ENCODE results near the gene MRPL20. TPM values are rescaled to one million over a fixed set of nuclear protein-coding genes. Genes with fewer than 3 reads are reported as not detected.

Gene MRPL20
- total RNA-seq, 1 experiment from 2014 or later: 110 TPM

GRCh38 chr1:1421907-1422464 is 14.9 kb upstream of the MRPL20 start:
- H3K4me1 ChIP-seq: peaks cover 32% of the 10 kb centered on the region
- Mint-ChIP-seq H3K27me3 (ENCODE audit: insufficient read depth, unreplicated experiment) (no peaks in the 10 kb centered on the region), H3K27ac (ENCODE audit: unreplicated experiment) (peak overlapping the region; percentile 87), H3K36me3 (ENCODE audit: insufficient read depth, unreplicated experiment) (no peaks in the 10 kb centered on the region), H3K4me3 (ENCODE audit: unreplicated experiment) (no peak overlapping the region), H3K4me1 (ENCODE audit: low read depth, unreplicated experiment) (no peaks in the 10 kb centered on the region), H3K9me3 (ENCODE audit: unreplicated experiment) (no peaks in the 10 kb centered on the region)
- TF ChIP-seq CTCF (IDR thresholded peaks at IDR 0.05; ENCODE audit: insufficient read depth in 1 of 2, low read depth in 1 of 2, low read length in 1 of 2, severe bottlenecking in 1 of 2, unreplicated experiment in 1 of 2): no peak
- no peak overlapping the region for H3K4me3 ChIP-seq (ENCODE audit: low read depth, low read length)
- no peaks in the 10 kb centered on the region for H3K36me3 ChIP-seq (ENCODE audit: control insufficient read depth, insufficient read depth, low read length)
- H3K27me3 ChIP-seq (replicated peaks; ENCODE audit: control insufficient read depth, insufficient read depth, low read length): no peaks in the 10 kb centered on the region
- POLR2A ChIA-PET: no interaction called here
- CTCF ChIA-PET: no interaction called here
- no TSS peak for BruUV-seq (replicated peaks)
- H3K9me3 ChIP-seq: no peaks in the 10 kb centered on the region
- intact Hi-C loops (cut with micrococcal nuclease; ENCODE audit: unreplicated experiment): no loop called here
- DNase-seq: no peak

GRCh38 chr1:1421147-1421906 is 14.2 kb upstream of the MRPL20 start, which contains the start of gene ANKRD65:
Gene ANKRD65, minus strand, starts transcription at chr1:1421276. Its CDS starts 271 bp downstream, at chr1:1421005.
- intact Hi-C loops (cut with micrococcal nuclease; ENCODE audit: unreplicated experiment): no loop called here
- POLR2A ChIA-PET: no interaction called here
- CTCF ChIA-PET: no interaction called here
- H3K27ac Mint-ChIP-seq (ENCODE audit: unreplicated experiment): peak within 1 kb of the TSS; percentile 87
- no peak within 1 kb of the TSS for H3K4me3 ChIP-seq (ENCODE audit: low read depth, low read length)
- no peaks in the 10 kb centered on the region for H3K36me3 Mint-ChIP-seq (ENCODE audit: insufficient read depth, unreplicated experiment)
- H3K9me3 ChIP-seq: no peaks in the 10 kb centered on the region
- DNase-seq: no peak
- no peaks in the 10 kb centered on the region for H3K27me3 Mint-ChIP-seq (ENCODE audit: insufficient read depth, unreplicated experiment)
- H3K9me3 Mint-ChIP-seq (ENCODE audit: unreplicated experiment): no peaks in the 10 kb centered on the region
- peaks cover 31% of the 10 kb centered on the region for H3K4me1 ChIP-seq
- no peaks in the 10 kb centered on the region for H3K36me3 ChIP-seq (ENCODE audit: control insufficient read depth, insufficient read depth, low read length)
- no peaks in the 10 kb centered on the region for H3K4me1 Mint-ChIP-seq (ENCODE audit: low read depth, unreplicated experiment)
- H3K27me3 ChIP-seq (replicated peaks; ENCODE audit: control insufficient read depth, insufficient read depth, low read length): no peaks in the 10 kb centered on the region
- BruUV-seq (replicated peaks): no TSS peak
- peak within 1 kb of the TSS; percentile 33 for H3K4me3 Mint-ChIP-seq (ENCODE audit: unreplicated experiment)
- no peak for TF ChIP-seq CTCF (IDR thresholded peaks at IDR 0.05; ENCODE audit: insufficient read depth in 1 of 2, low read depth in 1 of 2, low read length in 1 of 2, severe bottlenecking in 1 of 2, unreplicated experiment in 1 of 2)

DNA sequence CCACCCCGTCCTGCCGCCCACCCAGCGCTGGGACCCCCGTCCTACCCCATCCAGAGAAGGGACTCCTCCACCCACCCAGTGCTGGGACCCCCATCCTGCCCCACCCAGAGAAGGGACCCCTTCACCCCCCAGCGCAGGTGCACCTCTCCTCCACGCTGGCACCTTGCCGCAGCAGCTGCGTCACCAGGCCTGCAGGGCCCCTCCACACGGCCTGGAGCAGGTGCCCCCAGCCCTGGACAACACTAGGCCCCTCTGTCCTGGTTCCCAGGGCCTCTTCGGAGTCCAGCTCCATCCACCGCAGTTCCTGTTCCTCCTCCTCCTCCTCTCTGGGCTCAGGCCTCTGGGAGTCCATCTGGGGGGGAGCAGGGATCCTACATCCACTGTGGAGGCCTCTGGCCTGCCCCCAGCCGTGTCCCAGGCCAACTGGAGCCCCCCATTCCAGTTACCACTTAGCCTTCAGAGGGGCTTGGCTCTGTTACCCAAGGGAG is 13.6 kb upstream of the MRPL20 start:
- H3K4me3 ChIP-seq (ENCODE audit: low read depth, low read length): no peak overlapping the region
- Mint-ChIP-seq H3K4me3 (ENCODE audit: unreplicated experiment) (peak overlapping the region; percentile 33), H3K9me3 (ENCODE audit: unreplicated experiment) (no peaks in the 10 kb centered on the region), H3K36me3 (ENCODE audit: insufficient read depth, unreplicated experiment) (no peaks in the 10 kb centered on the region), H3K27ac (ENCODE audit: unreplicated experiment) (no peak overlapping the region), H3K27me3 (ENCODE audit: insufficient read depth, unreplicated experiment) (no peaks in the 10 kb centered on the region), H3K4me1 (ENCODE audit: low read depth, unreplicated experiment) (no peaks in the 10 kb centered on the region)
- POLR2A ChIA-PET: no interaction called here
- TF ChIP-seq CTCF (IDR thresholded peaks at IDR 0.05; ENCODE audit: insufficient read depth in 1 of 2, low read depth in 1 of 2, low read length in 1 of 2, severe bottlenecking in 1 of 2, unreplicated experiment in 1 of 2): no peak
- H3K4me1 ChIP-seq: peaks cover 25% of the 10 kb centered on the region
- CTCF ChIA-PET: interaction anchor here (0.5 kb wide), 1 partner anchor 85 kb away, joined by 3 read pairs; no protein-coding TSS in a partner anchor
- no peaks in the 10 kb centered on the region for H3K36me3 ChIP-seq (ENCODE audit: control insufficient read depth, insufficient read depth, low read length)
- H3K27me3 ChIP-seq (replicated peaks; ENCODE audit: control insufficient read depth, insufficient read depth, low read length): no peaks in the 10 kb centered on the region
- no peak for DNase-seq
- no peaks in the 10 kb centered on the region for H3K9me3 ChIP-seq
- no TSS peak for BruUV-seq (replicated peaks)
- intact Hi-C loops (cut with micrococcal nuclease; ENCODE audit: unreplicated experiment): no loop called here
